Calu3 (cell line): ENCODE measurements around the gene A4GALT. TPM values are rescaled to one million over a fixed set of nuclear protein-coding genes. Genes with fewer than 3 reads are reported as not detected.

Source experiments
- BruUV-seq: library from RNA; stranded (reverse); fragments of 400-500 nt; replicated peaks from 2 replicates; lab custom pipeline; 2021; lab: Mats Ljungman, UMichigan
- CTCF ChIA-PET: fragments of 300-600 bp; sonication (Branson Sonifier 250); formaldehyde crosslinking; loops from one replicate; lab custom pipeline; 2022; ENCODE audit warnings: antibody characterized with exemption; lab: Charles Lee
- DNase-seq: peaks from one replicate; pipeline ENCODE4 v3.0.0; 2022
- H3K27ac Mint-ChIP-seq: one replicate; pipeline ENCODE4 v1.8.0; 2022; ENCODE audit warnings: mixed read lengths; ENCODE audit not compliant: unreplicated experiment
- H3K27me3 Mint-ChIP-seq: one replicate; pipeline ENCODE4 v1.8.0; 2022; ENCODE audit warnings: mixed read lengths; ENCODE audit not compliant: unreplicated experiment
- H3K36me3 Mint-ChIP-seq: one replicate; pipeline ENCODE4 v1.8.0; 2022; ENCODE audit warnings: mild to moderate bottlenecking, moderate library complexity, mixed read lengths; ENCODE audit not compliant: insufficient read depth, unreplicated experiment
- H3K4me1 Mint-ChIP-seq: one replicate; pipeline ENCODE4 v1.8.0; 2022; ENCODE audit warnings: mild to moderate bottlenecking, low read depth, mixed read lengths; ENCODE audit not compliant: unreplicated experiment
- H3K4me3 Mint-ChIP-seq: one replicate; pipeline ENCODE4 v1.8.0; 2022; ENCODE audit warnings: mild to moderate bottlenecking, low read depth, moderate library complexity, mixed read lengths; ENCODE audit not compliant: unreplicated experiment
- H3K9me3 Mint-ChIP-seq: one replicate; pipeline ENCODE4 v1.8.0; 2022; ENCODE audit warnings: low read depth, mixed read lengths; ENCODE audit not compliant: unreplicated experiment
- intact Hi-C: fragments of 100-400 bp; cut with micrococcal nuclease; formaldehyde crosslinking; loops from one replicate; pipeline ENCODE4 v1.10.0; 2022; ENCODE audit not compliant: unreplicated experiment
- total RNA-seq: library from RNA; stranded (reverse); gene quantifications from 2 replicates; pipeline ENCODE4 v1.2.3, GENCODE V29; 2022
- TF ChIP-seq, protein P1 (sequence below): fragments of 200-600 bp; IDR thresholded peaks from one replicate; pipeline ENCODE4 v1.8.0; 2022; ENCODE audit warnings: antibody characterized with exemption; ENCODE audit not compliant: unreplicated experiment

Gene A4GALT
- total RNA-seq, 1 experiment from 2014 or later: 10.5 TPM

DNA sequence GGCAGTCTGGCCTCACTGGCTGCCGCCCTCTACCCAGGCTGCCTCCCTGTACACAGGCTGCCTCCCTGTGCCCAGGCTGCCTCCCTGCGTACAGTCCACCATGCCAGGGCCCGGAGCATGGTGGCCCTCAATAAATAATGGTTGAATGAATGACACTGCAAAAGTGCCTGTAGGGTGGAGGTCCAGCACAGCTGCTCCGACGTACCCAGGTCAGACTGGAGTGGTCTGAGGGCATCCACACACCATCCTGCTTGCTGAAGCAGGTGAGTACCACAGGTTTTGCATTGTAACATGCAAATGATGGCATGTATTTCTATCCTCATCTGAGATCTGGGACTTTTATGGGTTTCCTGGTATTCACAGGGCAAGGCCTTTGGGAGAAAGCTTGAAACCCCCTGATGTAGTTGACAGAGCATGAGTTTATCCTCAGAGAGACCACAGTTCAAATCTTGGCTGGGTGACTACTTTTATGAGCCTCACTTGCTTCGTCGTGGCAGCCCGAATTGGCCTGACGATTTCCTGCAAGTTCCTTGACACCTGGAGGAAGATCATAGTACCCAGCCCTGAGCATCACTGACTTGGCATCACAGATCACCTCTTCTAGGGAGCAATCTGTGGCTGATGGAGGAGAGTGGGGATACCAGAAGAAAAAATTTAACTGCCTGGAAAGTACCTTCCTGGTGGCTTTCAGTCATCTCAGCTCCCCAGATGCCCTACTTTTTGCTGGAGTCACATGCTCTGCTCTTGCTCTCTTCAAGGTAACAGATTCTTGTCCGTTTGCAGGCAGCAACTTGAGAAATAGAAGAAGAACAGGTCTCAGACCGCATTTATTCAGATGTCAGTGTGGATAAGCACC, 55.5 kb downstream of the A4GALT start:
- TF ChIP-seq, protein P1, sequence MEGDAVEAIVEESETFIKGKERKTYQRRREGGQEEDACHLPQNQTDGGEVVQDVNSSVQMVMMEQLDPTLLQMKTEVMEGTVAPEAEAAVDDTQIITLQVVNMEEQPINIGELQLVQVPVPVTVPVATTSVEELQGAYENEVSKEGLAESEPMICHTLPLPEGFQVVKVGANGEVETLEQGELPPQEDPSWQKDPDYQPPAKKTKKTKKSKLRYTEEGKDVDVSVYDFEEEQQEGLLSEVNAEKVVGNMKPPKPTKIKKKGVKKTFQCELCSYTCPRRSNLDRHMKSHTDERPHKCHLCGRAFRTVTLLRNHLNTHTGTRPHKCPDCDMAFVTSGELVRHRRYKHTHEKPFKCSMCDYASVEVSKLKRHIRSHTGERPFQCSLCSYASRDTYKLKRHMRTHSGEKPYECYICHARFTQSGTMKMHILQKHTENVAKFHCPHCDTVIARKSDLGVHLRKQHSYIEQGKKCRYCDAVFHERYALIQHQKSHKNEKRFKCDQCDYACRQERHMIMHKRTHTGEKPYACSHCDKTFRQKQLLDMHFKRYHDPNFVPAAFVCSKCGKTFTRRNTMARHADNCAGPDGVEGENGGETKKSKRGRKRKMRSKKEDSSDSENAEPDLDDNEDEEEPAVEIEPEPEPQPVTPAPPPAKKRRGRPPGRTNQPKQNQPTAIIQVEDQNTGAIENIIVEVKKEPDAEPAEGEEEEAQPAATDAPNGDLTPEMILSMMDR: no peak
- no peak overlapping the region for H3K4me3 Mint-ChIP-seq
- no peaks in the 10 kb centered on the region for H3K9me3 Mint-ChIP-seq
- CTCF ChIA-PET: no interaction called here
- no peaks in the 10 kb centered on the region for H3K27me3 Mint-ChIP-seq
- BruUV-seq: no TSS peak
- H3K4me1 Mint-ChIP-seq: no peaks in the 10 kb centered on the region
- no peak overlapping the region for H3K27ac Mint-ChIP-seq
- H3K36me3 Mint-ChIP-seq: peaks cover 7% of the 10 kb centered on the region
- intact Hi-C loops: no loop called here
- no peak for DNase-seq

DNA sequence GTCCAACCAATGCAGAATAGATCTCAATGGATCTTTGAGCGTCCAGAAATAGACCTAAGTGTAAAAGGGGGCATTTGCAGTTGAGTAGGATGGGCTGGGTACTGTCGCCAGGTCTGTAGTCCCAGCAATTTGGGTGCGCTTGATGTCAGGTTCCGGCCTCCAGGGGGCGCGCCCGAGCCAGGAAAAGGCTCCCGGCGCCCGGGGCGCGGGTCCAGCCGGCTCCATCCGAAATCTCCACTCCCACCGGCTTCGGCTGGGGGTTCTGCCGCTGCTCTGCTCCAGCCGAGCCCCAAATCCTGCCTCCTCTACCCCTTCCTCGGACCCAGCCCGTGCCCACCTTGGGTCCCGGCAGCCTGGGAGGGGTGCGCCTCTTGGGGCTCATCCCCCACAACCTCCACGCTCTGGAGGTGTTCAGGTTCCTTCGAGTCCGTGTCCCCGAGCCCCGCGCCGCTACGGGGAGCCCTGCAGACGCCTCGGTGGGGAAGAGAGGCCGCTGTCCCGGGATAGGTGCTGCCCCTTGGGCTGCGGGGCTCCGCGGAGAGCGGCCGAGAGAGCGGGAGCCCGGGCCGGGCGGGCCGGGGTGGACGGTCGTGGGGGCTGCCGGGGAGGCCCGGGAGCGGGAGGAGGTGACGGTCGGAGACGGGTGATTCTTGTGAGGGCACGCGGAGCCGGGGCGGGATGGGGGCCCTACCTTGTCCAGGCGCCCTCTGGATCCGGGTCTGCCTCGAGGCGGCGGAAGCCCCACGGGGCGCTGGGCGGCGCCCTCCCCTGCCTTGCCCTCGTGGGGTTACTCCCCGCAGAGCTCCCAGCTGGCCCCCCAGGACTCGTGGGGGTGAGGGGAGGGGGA, 58.5 kb downstream of the A4GALT start:
- Mint-ChIP-seq H3K36me3 (peaks cover 7% of the 10 kb centered on the region), H3K27ac (no peak overlapping the region), H3K9me3 (no peaks in the 10 kb centered on the region), H3K4me1 (no peaks in the 10 kb centered on the region), H3K4me3 (peak overlapping the region; percentile 75), H3K27me3 (no peaks in the 10 kb centered on the region)
- TF ChIP-seq, protein P1: peak; percentile 93
- intact Hi-C loops: no loop called here
- DNase-seq: peak; percentile 89
- no TSS peak for BruUV-seq
- CTCF ChIA-PET: no interaction called here

DNA sequence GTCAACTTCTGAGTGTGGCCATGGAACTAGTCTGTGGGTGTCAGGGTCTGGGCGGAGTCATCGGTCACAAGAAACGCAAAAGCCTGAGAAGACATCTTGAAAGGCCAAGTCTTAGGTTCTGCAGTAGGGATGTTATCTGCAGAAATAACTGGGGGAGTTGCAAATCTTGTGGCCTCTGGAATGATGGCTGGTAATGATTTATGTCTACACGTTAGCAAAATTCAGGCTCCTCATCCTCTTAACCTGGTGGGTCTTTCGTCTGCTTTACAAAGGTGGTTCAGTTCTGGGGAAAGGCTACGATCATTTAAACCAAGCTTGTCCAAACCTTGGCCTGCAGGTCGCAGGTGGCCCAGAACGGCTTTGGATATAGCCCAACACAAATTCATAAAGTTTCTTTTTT, 64.1 kb downstream of the A4GALT start:
- intact Hi-C loops: no loop called here
- Mint-ChIP-seq H3K36me3 (peaks cover 3% of the 10 kb centered on the region), H3K9me3 (no peaks in the 10 kb centered on the region), H3K4me3 (no peak overlapping the region), H3K27me3 (no peaks in the 10 kb centered on the region), H3K27ac (no peak overlapping the region), H3K4me1 (peaks cover 11% of the 10 kb centered on the region)
- DNase-seq: no peak
- CTCF ChIA-PET: interaction anchor here (0.6 kb wide), 1 partner anchor 134 kb away, joined by 5 read pairs; no protein-coding TSS in a partner anchor
- no TSS peak for BruUV-seq
- TF ChIP-seq, protein P1: no peak

DNA sequence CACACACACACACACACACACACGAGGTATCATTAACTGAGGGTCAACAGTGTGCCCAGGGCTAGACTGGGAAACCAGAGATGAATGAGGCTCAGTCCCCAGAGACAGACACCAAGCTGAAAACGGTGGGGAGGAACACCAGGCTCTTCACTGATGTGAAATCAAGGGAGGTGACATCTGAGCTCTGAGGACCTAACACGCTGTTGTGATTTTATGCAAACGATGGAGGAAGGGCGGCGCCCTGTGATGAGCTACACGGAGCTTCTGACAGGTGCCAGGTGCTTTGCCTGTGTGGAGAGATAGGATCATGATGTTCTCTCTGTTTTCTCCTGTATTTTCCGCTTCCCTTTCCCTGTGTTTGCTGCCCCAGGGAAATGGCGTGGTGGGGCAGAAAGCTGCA, 65.0 kb downstream of the A4GALT start:
- CTCF ChIA-PET: no interaction called here
- Mint-ChIP-seq H3K27me3 (no peaks in the 10 kb centered on the region), H3K4me3 (no peak overlapping the region), H3K36me3 (peaks cover 3% of the 10 kb centered on the region), H3K9me3 (no peaks in the 10 kb centered on the region), H3K4me1 (peaks cover 11% of the 10 kb centered on the region), H3K27ac (no peak overlapping the region)
- no TSS peak for BruUV-seq
- DNase-seq: no peak
- intact Hi-C loops: no loop called here
- TF ChIP-seq, protein P1: no peak
